Stimulated activated CD4-positive, alpha-beta T cell treated with anti-CD3 and anti-CD28 coated beads, Interleukin-12 subunit alpha, Interleukin-12 subunit beta, amount 100 ng/mL, for 24 hours (primary cell): ENCODE data around the gene PDE7B.

ENCODE experiments used
- DNase-seq, 2 experiments: peaks; one replicate each; pipeline ENCODE4 v3.0.0-alpha.2; 2020; ENCODE audit warnings: low read depth in 2 of 2

Gene PDE7B

GRCh38 chr6:135887069-135887468, 35.6 kb downstream of the PDE7B start:
- DNase-seq, result no peak

- no peak for DNase-seq
Measured at GRCh38 chr6:135888818-135889217, 37.3 kb downstream of the PDE7B start.

- no peak for DNase-seq
Measured at GRCh38 chr6:135890876-135891275, 39.4 kb downstream of the PDE7B start.

- no peak for DNase-seq
Measured at GRCh38 chr6:135891710-135892109, 40.2 kb downstream of the PDE7B start.

- DNase-seq, result no peak
Measured at GRCh38 chr6:135895231-135895911, 43.9 kb downstream of the PDE7B start.

- DNase-seq, result no peak
Measured at GRCh38 chr6:135897087-135897486, 45.6 kb downstream of the PDE7B start.

GRCh38 chr6:135901774-135902524, 50.4 kb downstream of the PDE7B start:
- no peak for DNase-seq

GRCh38 chr6:135902756-135903331, 51.3 kb downstream of the PDE7B start:
- DNase-seq, result no peak

GRCh38 chr6:135904666-135905065, 53.2 kb downstream of the PDE7B start:
- no peak for DNase-seq

- DNase-seq, result no peak
Measured at GRCh38 chr6:135905604-135906300, 54.3 kb downstream of the PDE7B start.

GRCh38 chr6:135906542-135906941, 55.0 kb downstream of the PDE7B start:
- no peak for DNase-seq

GRCh38 chr6:135906972-135907465, 55.5 kb downstream of the PDE7B start:
- DNase-seq, result no peak

- peak; percentile 3 to 8 for DNase-seq
Measured at GRCh38 chr6:135909737-135910387, 58.4 kb downstream of the PDE7B start.

GRCh38 chr6:135910790-135911618, 59.5 kb downstream of the PDE7B start:
- DNase-seq, result no peak

GRCh38 chr6:135913785-135914184, 62.3 kb downstream of the PDE7B start:
- no peak for DNase-seq

- no peak for DNase-seq
Measured at GRCh38 chr6:135919026-135919425, 67.5 kb downstream of the PDE7B start.

- no peak for DNase-seq
Measured at GRCh38 chr6:135920689-135921088, 69.2 kb downstream of the PDE7B start.

GRCh38 chr6:135921188-135921587, 69.7 kb downstream of the PDE7B start:
- no peak for DNase-seq

- no peak for DNase-seq
Measured at GRCh38 chr6:135922174-135922573, 70.7 kb downstream of the PDE7B start.

- DNase-seq, result no peak
Measured at GRCh38 chr6:135922746-135923145, 71.2 kb downstream of the PDE7B start.

GRCh38 chr6:135932651-135933050, 81.2 kb downstream of the PDE7B start:
- DNase-seq, result no peak
